Measurements from ENCODE around the gene MC4R.

MC4R gene

DNA sequence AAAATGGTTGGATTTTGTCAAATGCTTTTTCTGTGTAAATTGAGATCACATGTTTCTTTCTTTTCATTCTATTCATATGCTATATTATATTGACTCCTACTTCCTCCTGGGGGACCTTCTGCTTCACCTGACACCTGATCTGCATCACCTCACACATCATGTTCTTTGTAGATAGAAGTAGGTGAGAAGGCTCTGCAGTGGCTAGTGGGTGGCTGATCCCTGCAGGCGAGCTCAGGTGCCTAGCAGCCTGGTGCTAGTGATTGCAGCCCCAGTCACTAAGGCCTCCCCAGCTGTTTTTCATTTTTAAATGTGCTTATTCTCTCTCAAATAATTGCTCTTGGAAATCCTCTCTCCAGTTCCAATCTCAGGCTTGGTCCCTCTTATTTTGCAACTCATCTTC lies 33.6 kb downstream of the MC4R start:
- Histone ChIP-seq H3K4me3 (ENCODE audit: low read depth, low read length, poor library complexity, severe bottlenecking) (no peak overlapping the region), H3K79me2 (ENCODE audit: insufficient read depth, low read length) (no peaks in the 10 kb centered on the region), H4K20me1 (ENCODE audit: insufficient read depth, low read length) (no peaks in the 10 kb centered on the region), H3K27me3 (ENCODE audit: insufficient read depth, low read length) (no peaks in the 10 kb centered on the region), H3K9ac (ENCODE audit: low read length) (no peak overlapping the region), H3K36me3 (ENCODE audit: insufficient read depth, low read length) (no peaks in the 10 kb centered on the region), H3K27ac (ENCODE audit: low read depth, low read length, poor library complexity, severe bottlenecking) (no peak overlapping the region), H3K4me2 (ENCODE audit: low read length) (no peak overlapping the region), H3K4me1 (ENCODE audit: insufficient read depth, low read length, severe bottlenecking) (no peaks in the 10 kb centered on the region), H3K9me2 (ENCODE audit: low read depth, low read length) (no peaks in the 10 kb centered on the region), H3F3A (ENCODE audit: insufficient read depth, low read length) (no peaks in the 10 kb centered on the region), H2AFZ (ENCODE audit: low read length) (no peak overlapping the region), H3K9me3 (ENCODE audit: low read length) (0 out of 2 replicates have a peak, but pooled peaks cover 3% of the 10 kb centered on the region)
- TF ChIP-seq, protein P1, sequence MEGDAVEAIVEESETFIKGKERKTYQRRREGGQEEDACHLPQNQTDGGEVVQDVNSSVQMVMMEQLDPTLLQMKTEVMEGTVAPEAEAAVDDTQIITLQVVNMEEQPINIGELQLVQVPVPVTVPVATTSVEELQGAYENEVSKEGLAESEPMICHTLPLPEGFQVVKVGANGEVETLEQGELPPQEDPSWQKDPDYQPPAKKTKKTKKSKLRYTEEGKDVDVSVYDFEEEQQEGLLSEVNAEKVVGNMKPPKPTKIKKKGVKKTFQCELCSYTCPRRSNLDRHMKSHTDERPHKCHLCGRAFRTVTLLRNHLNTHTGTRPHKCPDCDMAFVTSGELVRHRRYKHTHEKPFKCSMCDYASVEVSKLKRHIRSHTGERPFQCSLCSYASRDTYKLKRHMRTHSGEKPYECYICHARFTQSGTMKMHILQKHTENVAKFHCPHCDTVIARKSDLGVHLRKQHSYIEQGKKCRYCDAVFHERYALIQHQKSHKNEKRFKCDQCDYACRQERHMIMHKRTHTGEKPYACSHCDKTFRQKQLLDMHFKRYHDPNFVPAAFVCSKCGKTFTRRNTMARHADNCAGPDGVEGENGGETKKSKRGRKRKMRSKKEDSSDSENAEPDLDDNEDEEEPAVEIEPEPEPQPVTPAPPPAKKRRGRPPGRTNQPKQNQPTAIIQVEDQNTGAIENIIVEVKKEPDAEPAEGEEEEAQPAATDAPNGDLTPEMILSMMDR (IDR thresholded peaks at IDR 0.05; ENCODE audit: low read length), result no peak
- TF ChIP-seq EZH2 (IDR thresholded peaks at IDR 0.05; ENCODE audit: borderline replicate concordance, low read length), result no peak

DNA sequence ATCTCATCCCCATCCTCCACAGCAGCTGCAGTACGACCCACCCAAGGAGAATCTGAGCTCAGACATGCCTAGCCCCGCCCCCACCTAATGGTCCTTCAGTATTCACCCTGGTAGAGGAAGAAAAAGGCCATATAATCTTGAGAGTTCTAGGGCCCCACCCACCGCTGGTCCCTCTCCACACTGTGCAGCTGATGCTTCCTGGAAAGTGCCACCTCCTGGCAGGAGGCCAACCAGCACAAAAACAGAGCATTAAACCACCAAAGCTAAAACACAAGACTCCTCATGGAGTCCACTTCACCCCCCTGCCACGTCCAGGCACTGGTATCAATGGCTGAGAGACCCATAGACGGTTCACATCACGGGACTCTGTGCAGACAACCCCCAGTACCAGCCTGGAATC lies 40.7 kb downstream of the MC4R start:
- Histone ChIP-seq H3K79me2 (ENCODE audit: insufficient read depth, low read length) (no peaks in the 10 kb centered on the region), H3K9me3 (ENCODE audit: low read length) (peaks cover 3% of the 10 kb centered on the region; the same call in 1 of the 2 replicates), H3K4me1 (ENCODE audit: insufficient read depth, low read length, severe bottlenecking) (peaks cover 3% of the 10 kb centered on the region), H3K36me3 (ENCODE audit: insufficient read depth, low read length) (no peaks in the 10 kb centered on the region), H3K27me3 (ENCODE audit: insufficient read depth, low read length) (no peaks in the 10 kb centered on the region), H4K20me1 (ENCODE audit: insufficient read depth, low read length) (no peaks in the 10 kb centered on the region), H3K4me2 (ENCODE audit: low read length) (no peak overlapping the region), H3K27ac (ENCODE audit: low read depth, low read length, poor library complexity, severe bottlenecking) (no peak overlapping the region), H3K9ac (ENCODE audit: low read length) (no peak overlapping the region), H3K9me2 (ENCODE audit: low read depth, low read length) (no peaks in the 10 kb centered on the region), H2AFZ (ENCODE audit: low read length) (no peak overlapping the region), H3F3A (ENCODE audit: insufficient read depth, low read length) (no peaks in the 10 kb centered on the region), H3K4me3 (ENCODE audit: low read depth, low read length, poor library complexity, severe bottlenecking) (no peak overlapping the region)
- no peak for TF ChIP-seq EZH2 (IDR thresholded peaks at IDR 0.05; ENCODE audit: borderline replicate concordance, low read length)
- TF ChIP-seq, protein P1 (IDR thresholded peaks at IDR 0.05; ENCODE audit: low read length), result no peak

DNA sequence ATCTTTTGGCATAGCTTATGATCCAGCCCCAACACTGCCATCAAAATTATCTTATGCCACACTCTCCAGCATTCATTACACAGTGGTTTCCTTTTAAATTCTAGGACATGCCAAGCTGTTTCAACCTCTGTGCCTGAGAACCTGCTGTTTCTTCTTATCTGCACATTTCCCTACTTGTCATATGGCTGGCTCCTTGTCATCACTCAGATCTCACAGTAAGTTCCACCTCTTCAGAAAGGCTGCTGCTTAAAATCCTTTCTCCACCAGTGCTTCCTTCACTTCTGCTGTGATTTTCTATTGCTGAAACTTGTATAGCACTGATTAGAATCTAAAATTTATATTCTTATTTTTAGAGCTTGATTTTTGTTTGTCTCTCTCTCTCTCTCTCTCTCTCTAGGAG lies 43.4 kb downstream of the MC4R start:
- Histone ChIP-seq H3K4me2 (ENCODE audit: low read length) (no peak overlapping the region), H3K79me2 (ENCODE audit: insufficient read depth, low read length) (no peaks in the 10 kb centered on the region), H3F3A (ENCODE audit: insufficient read depth, low read length) (no peaks in the 10 kb centered on the region), H3K27ac (ENCODE audit: low read depth, low read length, poor library complexity, severe bottlenecking) (no peak overlapping the region), H3K27me3 (ENCODE audit: insufficient read depth, low read length) (no peaks in the 10 kb centered on the region), H3K9ac (ENCODE audit: low read length) (no peak overlapping the region), H4K20me1 (ENCODE audit: insufficient read depth, low read length) (no peaks in the 10 kb centered on the region), H3K9me3 (ENCODE audit: low read length) (peaks cover 4% of the 10 kb centered on the region), H3K4me1 (ENCODE audit: insufficient read depth, low read length, severe bottlenecking) (peaks cover 3% of the 10 kb centered on the region), H3K4me3 (ENCODE audit: low read depth, low read length, poor library complexity, severe bottlenecking) (no peak overlapping the region), H3K9me2 (ENCODE audit: low read depth, low read length) (no peaks in the 10 kb centered on the region), H2AFZ (ENCODE audit: low read length) (no peak overlapping the region), H3K36me3 (ENCODE audit: insufficient read depth, low read length) (no peaks in the 10 kb centered on the region)
- TF ChIP-seq, protein P1 (IDR thresholded peaks at IDR 0.05; ENCODE audit: low read length), result no peak
- no peak for TF ChIP-seq EZH2 (IDR thresholded peaks at IDR 0.05; ENCODE audit: borderline replicate concordance, low read length)
